ENCODE measurements around the gene PFN3. TPM values are rescaled to one million over a fixed set of nuclear protein-coding genes. Genes with fewer than 3 reads are reported as not detected.
"Not testable (repeated sequence)": the region's sequence is repeated elsewhere in the genome, so short reads cannot be mapped to it uniquely, and the experiment has no call there.

Gene PFN3
- total RNA-seq, 1 donor from 2014 or later, result not detected

GRCh38 chr5:177380805-177381126 is 19.7 kb downstream of the PFN3 start:
- H3K36me3 ChIP-seq, result no peaks in the 10 kb centered on the region
- H3K9me3 ChIP-seq, result no peaks in the 10 kb centered on the region
- no peaks in the 10 kb centered on the region for H3K4me1 ChIP-seq
- H3K27me3 ChIP-seq (ENCODE audit: low read depth), result peaks cover 22% of the 10 kb centered on the region
- TF ChIP-seq CTCF (IDR thresholded peaks at IDR 0.05), result no peak
- no peak overlapping the region for H3K4me3 ChIP-seq
- ATAC-seq (no peak), DNase-seq (no peak)
- no peak overlapping the region for H3K27ac ChIP-seq
- intact Hi-C loops (cut with DNase I), result no loop called here

- Histone ChIP-seq H3K9me3 (no peaks in the 10 kb centered on the region), H3K36me3 (no peaks in the 10 kb centered on the region), H3K27me3 (ENCODE audit: low read depth) (peaks cover 18% of the 10 kb centered on the region), H3K27ac (no peak overlapping the region), H3K4me1 (no peaks in the 10 kb centered on the region), H3K4me3 (no peak overlapping the region)
- intact Hi-C loops (cut with DNase I), result no loop called here
- no peak for TF ChIP-seq CTCF (IDR thresholded peaks at IDR 0.05)
- ATAC-seq (peak; percentile 55 to 80), DNase-seq (no peak)
These were observed 21.3 kb downstream of the PFN3 start for GRCh38 chr5:177378884-177379883.

DNA sequence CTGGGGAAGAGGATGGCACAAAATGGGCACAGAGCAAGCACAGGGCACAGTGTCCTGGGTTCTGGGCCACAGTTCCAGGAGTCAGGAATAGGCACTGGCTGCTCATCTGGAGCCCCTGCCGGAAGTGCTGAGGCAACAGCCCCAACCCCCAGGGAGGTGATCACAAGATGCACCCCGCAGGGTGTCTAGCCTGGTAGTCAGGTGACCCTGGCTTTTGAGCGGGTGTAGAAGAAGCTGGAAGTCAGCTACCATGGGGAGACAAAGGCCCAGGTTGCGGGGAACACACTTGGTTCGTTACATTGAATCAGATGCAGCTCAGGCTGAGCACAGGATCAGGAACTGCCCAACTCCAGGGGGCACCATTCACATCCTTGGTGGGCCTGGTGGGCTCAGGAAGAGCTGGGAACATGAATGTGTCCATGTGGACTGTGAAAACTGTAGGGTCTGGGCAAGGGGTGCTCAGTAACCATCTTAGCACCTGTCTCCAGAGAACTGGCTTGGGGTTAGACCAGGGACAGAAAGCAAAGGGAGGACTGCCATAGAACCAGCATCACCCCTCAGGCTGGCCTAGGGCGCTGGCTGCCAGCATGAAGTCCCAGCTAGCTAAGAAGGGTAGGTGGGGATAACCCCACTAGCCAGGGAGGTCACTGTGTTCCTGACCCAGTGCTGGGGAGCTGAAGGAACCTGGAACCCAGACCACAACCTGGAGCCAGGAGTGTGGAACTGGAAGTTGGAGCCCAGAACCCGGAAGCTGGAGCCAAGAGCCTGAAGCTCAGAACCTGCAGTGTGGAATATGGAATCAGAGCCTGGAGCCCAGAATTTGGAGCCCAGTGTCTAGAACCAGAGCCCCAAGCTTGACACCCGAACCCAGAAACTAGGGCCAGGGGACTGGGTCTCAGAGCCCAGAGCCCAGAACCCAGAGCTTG is 22.3 kb downstream of the PFN3 start:
- Histone ChIP-seq H3K27me3 (ENCODE audit: low read depth) (peaks cover 11% of the 10 kb centered on the region), H3K9me3 (no peaks in the 10 kb centered on the region), H3K36me3 (no peaks in the 10 kb centered on the region), H3K27ac (no peak overlapping the region), H3K4me1 (no peaks in the 10 kb centered on the region), H3K4me3 (no peak overlapping the region)
- TF ChIP-seq CTCF (IDR thresholded peaks at IDR 0.05), result no peak
- DNase-seq (no peak), ATAC-seq (no peak)
- intact Hi-C loops (cut with DNase I), result no loop called here

DNA sequence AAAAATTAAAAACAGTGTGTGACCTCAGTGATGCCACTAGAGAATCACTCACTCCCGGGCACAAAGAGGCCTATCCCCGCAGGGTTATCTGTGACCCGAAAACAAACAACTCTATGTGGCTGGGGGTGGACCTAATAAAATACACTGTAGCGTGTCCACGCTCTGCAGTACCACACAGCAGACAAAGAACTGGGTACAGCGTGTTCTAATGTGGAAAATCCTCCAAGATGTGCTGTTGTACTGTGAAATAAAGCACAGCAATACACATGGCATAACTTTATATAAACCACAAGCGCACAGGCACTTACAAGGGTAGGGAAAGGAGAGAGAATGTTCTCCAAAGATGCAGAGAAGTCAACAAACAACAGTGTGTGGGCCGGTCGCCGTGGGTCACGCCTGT is 24.4 kb downstream of the PFN3 start:
- H3K4me3 ChIP-seq, result no peak overlapping the region
- TF ChIP-seq CTCF (IDR thresholded peaks at IDR 0.05), result no peak
- ATAC-seq, result no peak
- H3K4me1 ChIP-seq, result peaks cover 14% of the 10 kb centered on the region
- intact Hi-C loops (cut with DNase I), result no loop called here
- no peaks in the 10 kb centered on the region for H3K27me3 ChIP-seq (ENCODE audit: low read depth)
- H3K36me3 ChIP-seq, result no peaks in the 10 kb centered on the region
- H3K27ac ChIP-seq, result no peak overlapping the region
- no peak for DNase-seq
- no peaks in the 10 kb centered on the region for H3K9me3 ChIP-seq

GRCh38 chr5:177375516-177375915 is 24.9 kb downstream of the PFN3 start:
- ATAC-seq; intact Hi-C loops (cut with DNase I); H3K4me3 ChIP-seq; H3K36me3 ChIP-seq; DNase-seq; H3K27ac ChIP-seq; H3K9me3 ChIP-seq; H3K27me3 ChIP-seq (ENCODE audit: low read depth): not testable (repeated sequence)
- peaks cover 14% of the 10 kb centered on the region for H3K4me1 ChIP-seq
